Stomach (tissue), 9 donors: ENCODE measurements around the gene KLHDC7B. TPM values are rescaled to one million over a fixed set of nuclear protein-coding genes. Genes with fewer than 3 reads are reported as not detected.

Experiments used
- DNase-seq, 2 donors: peaks; one replicate each; pipeline versions ENCODE4 v3.0.0 to v3.0.0-alpha.2; 2013 to 2019
- H3K27ac ChIP-seq, 5 donors: fragments of 200-600 bp in 4 of 5; sonication (generic) in 4 of 5; one replicate each; pipeline ENCODE4 v1.5.1; 2013 to 2019; ENCODE audit warnings: mild to moderate bottlenecking in 1 of 5, moderate library complexity in 1 of 5
- H3K27me3 ChIP-seq, 3 donors: fragments of 200-600 bp; sonication (generic); one replicate each; pipeline ENCODE4 v1.5.1; 2017 to 2019; ENCODE audit warnings: mixed run types in 1 of 3
- H3K36me3 ChIP-seq, 4 donors: fragments of 200-600 bp; sonication (generic); 1 replicate in 3 of 4; 2 replicates in 1 of 4; pipeline ENCODE4 v1.5.1; 2016 to 2019
- H3K4me1 ChIP-seq, 4 donors: fragments of 200-600 bp; sonication (generic); one replicate each; pipeline ENCODE4 v1.5.1; 2016 to 2019
- H3K4me3 ChIP-seq, 4 donors: fragments of 200-600 bp; sonication (generic) in 3 of 4; one replicate each; pipeline ENCODE4 v1.5.1; 2016 to 2019; ENCODE audit warnings: mild to moderate bottlenecking in 1 of 4
- H3K9me3 ChIP-seq, 4 donors: fragments of 200-600 bp; sonication (generic); one replicate each; pipeline ENCODE4 v1.5.1; 2016 to 2019
- CTCF ChIP-seq, 7 experiments: fragments of 450-650 bp in 4 of 7; fragments of 200-600 bp in 3 of 7; sonication (generic) in 3 of 7; IDR thresholded peaks; one replicate each; pipeline ENCODE4 v1.5.1; 2016 to 2019; ENCODE audit warnings: antibody characterized with exemption in 7 of 7, control low read depth in 2 of 7, mild to moderate bottlenecking in 1 of 7
- EP300 ChIP-seq: sonication (generic); formaldehyde crosslinking; IDR thresholded peaks from one replicate; pipeline ENCODE4 v1.6.1; 2017; ENCODE audit warnings: antibody characterized with exemption
- POLR2A ChIP-seq, 4 donors: fragments of 450-650 bp; IDR thresholded peaks; one replicate each; pipeline ENCODE4 v1.6.1; 2016; ENCODE audit warnings: antibody characterized with exemption in 4 of 4, control low read depth in 2 of 4, mild to moderate bottlenecking in 1 of 4, moderate library complexity in 1 of 4
- POLR2AphosphoS5 ChIP-seq, 3 donors: sonication (generic); formaldehyde crosslinking; IDR thresholded peaks; one replicate each; pipeline ENCODE4 v1.6.1; 2016; ENCODE audit warnings: antibody characterized with exemption in 3 of 3
- WGBS, 5 donors: extraction: QIAGEN DNeasy Blood & Tissue Kit in 3 of 5; methylation state at CpG; one replicate each; pipeline versions ENCODE4 v1.1.5 to v1.1.7; 2013 to 2018; 5-methylcytosine and 5-hydroxymethylcytosine counted together
- intact Hi-C: fragments of 100-400 bp; cut with DNase I; formaldehyde crosslinking; loops from one replicate; pipeline ENCODE4 v1.15.1; 2023; ENCODE audit warnings: low total_unique reads
- polyA plus RNA-seq, 3 donors: library from polyadenylated mRNA; stranded (reverse); fragments of 200-250 nt; gene quantifications; one replicate each; pipeline ENCODE4 v1.2.3, GENCODE V29; 2013
- total RNA-seq, 5 donors: library from RNA; depleted of rRNA; stranded (reverse); fragments of >200 nt; gene quantifications; one replicate each; pipeline versions ENCODE4 v1.1.0 to v1.2.3, GENCODE V29; 2014 to 2016
- donor health status: healthy with polysubstance abuse.
- donor health status: Bipolar disorder and iron deficiency.
- donor health status: healthy.

Gene KLHDC7B
- total and polyA plus RNA-seq, 8 donors: 0.25 to 0.46 TPM; not detected in 6

GRCh38 chr22:50561401-50562358, 16.0 kb downstream of the KLHDC7B start:
- intact Hi-C loops: no loop called here
- Histone ChIP-seq H3K36me3 (no peaks in the 10 kb centered on the region), H3K4me3 (no peak overlapping the region), H3K27me3 (no peaks in the 10 kb centered on the region), H3K4me1 (peaks cover 8 to 18% (median 16%) of the 10 kb centered on the region in 4 donors), H3K27ac (no peak overlapping the region), H3K9me3 (no peaks in the 10 kb centered on the region)
- DNase-seq: no peak
- WGBS, 5 donors: 60 to 72% (median 69%) methylated on average over 18 to 30 of the region's 34 CpGs
- TF ChIP-seq EP300: no peak
- TF ChIP-seq POLR2A (IDR thresholded peaks at IDR 0.05): no peak
- no peak for TF ChIP-seq POLR2AphosphoS5 (IDR thresholded peaks at IDR 0.05)
- TF ChIP-seq CTCF (IDR thresholded peaks at IDR 0.05): no peak

GRCh38 chr22:50562523-50563412, 17.1 kb downstream of the KLHDC7B start, which contains the start of gene SYCE3:
TSS of gene SYCE3 (minus strand) at chr22:50562919. CDS start at chr22:50556405, 6,514 bp downstream.
- DNase-seq: peak; percentile 98 to 99
- intact Hi-C loops: no loop called here
- Histone ChIP-seq H3K27ac (peak within 1 kb of the TSS; percentile 78 to 94 (median 86)), H3K9me3 (no peaks in the 10 kb centered on the region), H3K27me3 (no peaks in the 10 kb centered on the region), H3K36me3 (no peaks in the 10 kb centered on the region), H3K4me3 (peak within 1 kb of the TSS; percentile 52 to 69 (median 62)), H3K4me1 (peaks cover 8 to 18% (median 16%) of the 10 kb centered on the region in 4 donors)
- 1 to 8% (median 2%) methylated on average over 31 to 56 of the region's 61 CpGs for WGBS, 5 donors
- peak in 2 of 4 donors; percentile 55 to 86 for TF ChIP-seq POLR2A (IDR thresholded peaks at IDR 0.05)
- TF ChIP-seq CTCF (IDR thresholded peaks at IDR 0.05): peak in 6 of 7 experiments; percentile 48 to 98 (median 94)
- TF ChIP-seq POLR2AphosphoS5 (IDR thresholded peaks at IDR 0.05): peak; percentile 45 to 96 (median 96)
- TF ChIP-seq EP300: no peak

- Histone ChIP-seq H3K4me1 (peaks cover 8 to 24% (median 16%) of the 10 kb centered on the region in 4 donors), H3K36me3 (no peaks in the 10 kb centered on the region), H3K27me3 (no peaks in the 10 kb centered on the region), H3K9me3 (no peaks in the 10 kb centered on the region), H3K4me3 (peak overlapping the region; percentile 52 to 69 (median 62)), H3K27ac (peak overlapping the region; percentile 78 to 94 (median 86))
- intact Hi-C loops: no loop called here
- peak; percentile 48 to 51 for DNase-seq
- 9 to 24% (median 20%) methylated on average over 17 of the region's 17 CpGs for WGBS, 5 donors
- no peak for TF ChIP-seq POLR2AphosphoS5 (IDR thresholded peaks at IDR 0.05)
- no peak for TF ChIP-seq EP300
- no peak for TF ChIP-seq POLR2A (IDR thresholded peaks at IDR 0.05)
- no peak for TF ChIP-seq CTCF (IDR thresholded peaks at IDR 0.05)
These were observed 17.9 kb downstream of the KLHDC7B start for GRCh38 chr22:50563413-50564160.
